Left cardiac atrium (tissue), 4 donors: Measurements from ENCODE around the gene OPHN1. TPM values are rescaled to one million over a fixed set of nuclear protein-coding genes. Genes with fewer than 3 reads are reported as not detected.
A peak's percentile ranks its signal among the peaks of the same experiment; 100 is the strongest.
"Not testable (repeated sequence)": the region's sequence is repeated elsewhere in the genome, so short reads cannot be mapped to it uniquely, and the experiment has no call there.

Experiments
- ATAC-seq, 2 donors: fragments of 200-7000 bp; cut with Tn5 transposase; one replicate each; pipeline ENCODE4 v1.9.1; 2020; ENCODE audit warnings: mild to moderate bottlenecking in 2 of 2, moderate library complexity in 2 of 2
- DNase-seq: peaks from one replicate; pipeline ENCODE4 v3.0.0-alpha.2; 2020
- intact Hi-C, 2 donors: fragments of 100-400 bp; cut with DNase I; formaldehyde crosslinking; loops; one replicate each; pipeline versions ENCODE4 v1.14.1 to v1.15.1; 2022 to 2023
- total RNA-seq, 2 donors: library from RNA; stranded (reverse); fragmentation: NEBNext Ultra II Directional; extraction: Animal tissue kit (Norgen Biotek cat#: 25700); gene quantifications; one replicate each; pipeline ENCODE4 v1.2.1, GENCODE V29; 2021
- donor health status: DM: no; HTN: yes; CAD: no.
- donor health status: DM: no; HTN: yes; CAD: no; lungs with severe emphysema.
- donor health status: DM: yes; HTN: yes; CAD: no.
- donor health status: Dilated cardiomyopathy.

The OPHN1 gene
- total RNA-seq, 2 donors from 2014 or later, result 3.1 to 5.7 TPM

GRCh38 chrX:68115371-68115770, 317.9 kb downstream of the OPHN1 start:
- DNase-seq (no peak), ATAC-seq (no peak)
- intact Hi-C loops, result no loop called here

GRCh38 chrX:68114573-68115129, 318.6 kb downstream of the OPHN1 start:
- intact Hi-C loops, result no loop called here
- ATAC-seq, result peak in 1 of 2 donors; percentile 36
- DNase-seq, result no peak

GRCh38 chrX:68113837-68114572, 319.3 kb downstream of the OPHN1 start:
- intact Hi-C loops, result no loop called here
- DNase-seq, result no peak
- no peak for ATAC-seq

- ATAC-seq (no peak), DNase-seq (no peak)
- intact Hi-C loops, result no loop called here
Measured at GRCh38 chrX:68112321-68112720, 321.0 kb downstream of the OPHN1 start.

GRCh38 chrX:68109162-68109561, 324.1 kb downstream of the OPHN1 start:
- ATAC-seq (no peak), DNase-seq (no peak)
- intact Hi-C loops, result no loop called here

GRCh38 chrX:68098431-68098830, 334.9 kb downstream of the OPHN1 start:
- intact Hi-C loops, result no loop called here
- no peak for DNase-seq
- ATAC-seq, result no peak

GRCh38 chrX:68090266-68090665, 343.0 kb downstream of the OPHN1 start:
- intact Hi-C loops, result no loop called here
- no peak for DNase-seq
- ATAC-seq, result no peak

- DNase-seq (no peak), ATAC-seq (no peak)
- intact Hi-C loops, result no loop called here
Measured at GRCh38 chrX:68087526-68087925, 345.8 kb downstream of the OPHN1 start.

GRCh38 chrX:68086709-68087108, 346.6 kb downstream of the OPHN1 start:
- no peak for ATAC-seq
- DNase-seq, result no peak
- intact Hi-C loops, result no loop called here

- peak; percentile 23 to 59 for ATAC-seq
- no peak for DNase-seq
- intact Hi-C loops, result no loop called here
Measured at GRCh38 chrX:68084765-68085164, 348.5 kb downstream of the OPHN1 start.

- DNase-seq (no peak), ATAC-seq (peak in 1 of 2 donors; percentile 23)
- intact Hi-C loops, result no loop called here
Measured at GRCh38 chrX:68083510-68083909, 349.8 kb downstream of the OPHN1 start.

GRCh38 chrX:68079961-68080360, 353.3 kb downstream of the OPHN1 start:
- DNase-seq (no peak), ATAC-seq (no peak)
- intact Hi-C loops, result no loop called here

- DNase-seq, intact Hi-C loops, ATAC-seq: not testable (repeated sequence)
Measured at GRCh38 chrX:68078801-68079200, 354.5 kb downstream of the OPHN1 start.

- no peak for DNase-seq
- intact Hi-C loops, result no loop called here
- ATAC-seq, result no peak
Measured at GRCh38 chrX:68077378-68077777, 355.9 kb downstream of the OPHN1 start.

- no peak for DNase-seq
- intact Hi-C loops, result no loop called here
- no peak for ATAC-seq
Measured at GRCh38 chrX:68072041-68072440, 361.3 kb downstream of the OPHN1 start.

- ATAC-seq, DNase-seq, intact Hi-C loops: not testable (repeated sequence)
Measured at GRCh38 chrX:68070119-68070518, 363.2 kb downstream of the OPHN1 start.

GRCh38 chrX:68061206-68061535, 372.1 kb downstream of the OPHN1 start:
- no peak for DNase-seq
- intact Hi-C loops, result no loop called here
- no peak for ATAC-seq

- ATAC-seq (no peak), DNase-seq (no peak)
- intact Hi-C loops, result no loop called here
Measured at GRCh38 chrX:68060506-68061205, 372.6 kb downstream of the OPHN1 start.

- ATAC-seq, result no peak
Measured at GRCh38 chrX:68059469-68059868, 373.8 kb downstream of the OPHN1 start.

GRCh38 chrX:68049466-68049865, 383.8 kb downstream of the OPHN1 start:
- intact Hi-C loops, result no loop called here
- no peak for DNase-seq
- ATAC-seq, result no peak

More at GRCh38 chrX:68059469-68059868, 373.8 kb downstream of the OPHN1 start:
- DNase-seq, result no peak
- intact Hi-C loops, result no loop called here

GRCh38 chrX:68048774-68049173, 384.5 kb downstream of the OPHN1 start:
- intact Hi-C loops, result no loop called here
- ATAC-seq (no peak), DNase-seq (no peak)
